OCI-LY7 (cell line): ENCODE measurements around the gene DPF3. TPM values are rescaled to one million over a fixed set of nuclear protein-coding genes. Genes with fewer than 3 reads are reported as not detected.

Experiments used
- BruUV-seq: library from RNA; stranded (reverse); fragments of 400-500 nt; replicated peaks from 2 replicates; lab custom pipeline; 2021; lab: Mats Ljungman, UMichigan
- CTCF ChIA-PET: fragments of 300-600 bp; sonication (Branson Sonifier 250); formaldehyde crosslinking; loops from one replicate; lab custom pipeline; 2022; ENCODE audit warnings: antibody characterized with exemption; ENCODE audit not compliant: unreplicated experiment; lab: Charles Lee
- POLR2A ChIA-PET: fragments of 300-600 bp; sonication (Branson Sonifier 250); formaldehyde crosslinking; loops from one replicate; lab custom pipeline; 2022; ENCODE audit warnings: antibody characterized with exemption; lab: Charles Lee
- DNase-seq: peaks from one replicate; pipeline ENCODE4 v3.0.0-alpha.2; 2015; ENCODE audit warnings: low spot score
- H2AFZ ChIP-seq: fragments of 200-600 bp; sonication (generic), shearing (Covaris generic); 2 replicates; pipeline ENCODE4 v1.6.1; 2014; ENCODE audit warnings: mild to moderate bottlenecking, antibody characterized with exemption, low read length, moderate library complexity
- H3K27ac ChIP-seq: fragments of 200-600 bp; sonication (generic); 2 replicates; pipeline ENCODE4 v1.5.1; 2014; ENCODE audit warnings: mixed run types, low read depth, mild to moderate bottlenecking, moderate library complexity, low read length, inconsistent platforms; ENCODE audit not compliant: poor library complexity, severe bottlenecking
- H3K36me3 ChIP-seq: fragments of 200-600 bp; sonication (generic); 2 replicates; pipeline ENCODE4 v1.6.1; 2014; ENCODE audit warnings: mild to moderate bottlenecking, antibody characterized with exemption, low read length, moderate library complexity, mixed read lengths; ENCODE audit not compliant: insufficient read depth
- H3K4me1 ChIP-seq: fragments of 200-600 bp; sonication (generic); 2 replicates; pipeline ENCODE4 v1.5.1; 2014; ENCODE audit warnings: mild to moderate bottlenecking, low read length; ENCODE audit not compliant: insufficient read depth, poor library complexity, severe bottlenecking
- H3K4me2 ChIP-seq: fragments of 200-600 bp; sonication (generic); 2 replicates; pipeline ENCODE4 v1.6.1; 2014; ENCODE audit warnings: mild to moderate bottlenecking, low read length
- H3K4me3 ChIP-seq: fragments of 200-600 bp; sonication (generic); 2 replicates; pipeline ENCODE4 v1.5.1; 2014; ENCODE audit warnings: mild to moderate bottlenecking, low read depth, low read length; ENCODE audit not compliant: poor library complexity, severe bottlenecking
- H3K79me2 ChIP-seq: fragments of 200-600 bp; sonication (generic); 2 replicates; pipeline ENCODE4 v1.6.1; 2016; ENCODE audit warnings: low read depth, mild to moderate bottlenecking, low read length, moderate library complexity, mixed read lengths; ENCODE audit not compliant: insufficient read depth
- H3K9me2 ChIP-seq: fragments of 200-600 bp; sonication (generic); 2 replicates; pipeline ENCODE4 v1.6.1; 2016; ENCODE audit warnings: mild to moderate bottlenecking, low read length, mixed read lengths; ENCODE audit not compliant: insufficient read depth
- H3K9me3 ChIP-seq: fragments of 200-600 bp; sonication (generic); 2 replicates; pipeline ENCODE4 v1.6.1; 2014; ENCODE audit warnings: mild to moderate bottlenecking, mixed run types, low read length, mixed read lengths
- H4K20me1 ChIP-seq: fragments of 200-600 bp; sonication (generic); 2 replicates; pipeline ENCODE4 v1.6.1; 2014; ENCODE audit warnings: mild to moderate bottlenecking, antibody characterized with exemption, low read length, moderate library complexity, mixed read lengths; ENCODE audit not compliant: insufficient read depth
- CTCF ChIP-seq: fragments of 200-600 bp; sonication (generic); conservative IDR thresholded peaks from 2 replicates; pipeline ENCODE4 v1.5.1; 2014; ENCODE audit warnings: mild to moderate bottlenecking, antibody characterized with exemption, low read length, moderate library complexity, mixed read lengths
- EZH2phosphoT487 ChIP-seq: fragments of 200-600 bp; sonication (generic); IDR thresholded peaks from 2 replicates; pipeline ENCODE4 v1.6.1; 2018; ENCODE audit warnings: low read depth, borderline replicate concordance, mild to moderate bottlenecking, mixed run types, antibody characterized with exemption, low read length, moderate library complexity, mixed read lengths
- intact Hi-C: fragments of 100-400 bp; cut with micrococcal nuclease; formaldehyde crosslinking; loops from one replicate; pipeline ENCODE4 v1.10.0; 2022; ENCODE audit not compliant: unreplicated experiment
- total RNA-seq, 2 experiments: library from RNA; depleted of rRNA in 1 of 2; stranded (reverse); fragments of >200 nt in 1 of 2; shearing (Covaris generic) in 1 of 2; gene quantifications; 2 replicates each; pipeline ENCODE4 v1.2.3, GENCODE V29; 2014 to 2022

Gene DPF3
- total RNA-seq, 2 experiments from 2014 or later: 0.42 TPM; not detected in 1

GRCh38 chr14:72759670-72760069, 134.2 kb downstream of the DPF3 start:
- peaks cover 22% of the 10 kb centered on the region; the same call in 1 of the 2 replicates for H3K9me3 ChIP-seq
- H4K20me1 ChIP-seq: no peaks in the 10 kb centered on the region
- H3K27ac ChIP-seq: no peak overlapping the region
- H3K4me3 ChIP-seq: no peak overlapping the region
- H2AFZ ChIP-seq: no peak overlapping the region
- TF ChIP-seq EZH2phosphoT487 (no peak), CTCF (no peak)
- no peaks in the 10 kb centered on the region for H3K9me2 ChIP-seq
- ChIA-PET CTCF (no interaction called here), POLR2A (no interaction called here)
- H3K4me1 ChIP-seq: no peaks in the 10 kb centered on the region
- H3K36me3 ChIP-seq: no peaks in the 10 kb centered on the region
- H3K4me2 ChIP-seq: no peak overlapping the region
- H3K79me2 ChIP-seq: no peaks in the 10 kb centered on the region
- intact Hi-C loops: no loop called here
- BruUV-seq: no TSS peak
- DNase-seq: no peak

- no TSS peak for BruUV-seq
- POLR2A ChIA-PET: interaction anchor here (0.5 kb wide), 1 partner anchor 252 kb away, joined by 4 read pairs; no protein-coding TSS in a partner anchor
- no peak overlapping the region for H3K4me2 ChIP-seq
- no peak overlapping the region for H3K27ac ChIP-seq
- DNase-seq: no peak
- no peak overlapping the region for H3K4me3 ChIP-seq
- no peak for TF ChIP-seq EZH2phosphoT487
- TF ChIP-seq CTCF: no peak
- H3K36me3 ChIP-seq: no peaks in the 10 kb centered on the region
- CTCF ChIA-PET: no interaction called here
- H3K4me1 ChIP-seq: no peaks in the 10 kb centered on the region
- no peaks in the 10 kb centered on the region for H3K79me2 ChIP-seq
- H4K20me1 ChIP-seq: no peaks in the 10 kb centered on the region
- peaks cover 22% of the 10 kb centered on the region; the same call in 1 of the 2 replicates for H3K9me3 ChIP-seq
- H2AFZ ChIP-seq: no peak overlapping the region
- intact Hi-C loops: no loop called here
- H3K9me2 ChIP-seq: no peaks in the 10 kb centered on the region
These were observed 134.9 kb downstream of the DPF3 start for GRCh38 chr14:72758993-72759392.

GRCh38 chr14:72758420-72758819, 135.5 kb downstream of the DPF3 start:
- TF ChIP-seq EZH2phosphoT487 (no peak), CTCF (no peak)
- Histone ChIP-seq H3K9me3 (peaks cover 22% of the 10 kb centered on the region; the same call in 1 of the 2 replicates), H3K4me1 (no peaks in the 10 kb centered on the region), H4K20me1 (no peaks in the 10 kb centered on the region), H3K36me3 (no peaks in the 10 kb centered on the region), H3K4me3 (no peak overlapping the region), H3K4me2 (no peak overlapping the region), H2AFZ (no peak overlapping the region), H3K9me2 (no peaks in the 10 kb centered on the region), H3K27ac (no peak overlapping the region), H3K79me2 (no peaks in the 10 kb centered on the region)
- no peak for DNase-seq
- ChIA-PET POLR2A (interaction anchor here (0.5 kb wide), 1 partner anchor 252 kb away, joined by 4 read pairs; no protein-coding TSS in a partner anchor), CTCF (no interaction called here)
- intact Hi-C loops: no loop called here
- BruUV-seq: no TSS peak
